ENCODE measurements around the gene GEMIN7.

GRCh38 chr19:45100201-45100600 is 21.1 kb downstream of the GEMIN7 start:
- TF ChIP-seq POLR2A (IDR thresholded peaks at IDR 0.05) (no peak), CTCF (IDR thresholded peaks at IDR 0.05) (no peak)
